Urinary bladder (tissue), 4 donors: ENCODE data around the gene BCAT1. TPM values are rescaled to one million over a fixed set of nuclear protein-coding genes. Genes with fewer than 3 reads are reported as not detected.

Source experiments
- DNase-seq: peaks from one replicate; pipeline ENCODE4 v3.0.0-alpha.2; 2015; ENCODE audit errors: extremely low spot score
- H3K27ac ChIP-seq: one replicate; pipeline ENCODE4 v1.5.1; 2013; ENCODE audit warnings: low read depth, mild to moderate bottlenecking, moderate library complexity
- H3K36me3 ChIP-seq: one replicate; pipeline ENCODE4 v1.6.1; 2013; ENCODE audit warnings: mild to moderate bottlenecking, moderate library complexity; ENCODE audit not compliant: insufficient read depth
- H3K4me1 ChIP-seq: one replicate; pipeline ENCODE4 v1.6.1; 2013; ENCODE audit warnings: mild to moderate bottlenecking, moderate library complexity; ENCODE audit not compliant: insufficient read depth
- H3K4me3 ChIP-seq: one replicate; pipeline ENCODE4 v1.5.1; 2013; ENCODE audit warnings: low read depth, low read length
- WGBS: extraction: QIAGEN DNeasy Blood & Tissue Kit; methylation state at CpG from one replicate; pipeline ENCODE4 v1.1.7; 2013; 5-methylcytosine and 5-hydroxymethylcytosine counted together
- polyA plus RNA-seq: library from polyadenylated mRNA; stranded (reverse); fragments of 200-250 nt; gene quantifications from one replicate; pipeline ENCODE4 v1.2.3, GENCODE V29; 2013
- total RNA-seq: library from RNA; depleted of rRNA; stranded (reverse); fragments of >200 nt; gene quantifications from one replicate; pipeline ENCODE4 v1.2.3, GENCODE V29; 2014
- donor health status: healthy with polysubstance abuse.
- donor health status: healthy.

BCAT1 gene
- total and polyA plus RNA-seq, 2 donors: 9.4 to 87.3 TPM

- H3K27ac ChIP-seq: no peak overlapping the region
- H3K4me1 ChIP-seq: no peaks in the 10 kb centered on the region
- WGBS: 55% methylated on average over 2 of the region's 2 CpGs
- H3K36me3 ChIP-seq: no peaks in the 10 kb centered on the region
- no peak overlapping the region for H3K4me3 ChIP-seq
- no peak for DNase-seq
Observed at GRCh38 chr12:24776861-24777260, 172.0 kb downstream of the BCAT1 start.

GRCh38 chr12:24775073-24775472 lies 173.8 kb downstream of the BCAT1 start:
- no peaks in the 10 kb centered on the region for H3K36me3 ChIP-seq
- DNase-seq: no peak
- H3K4me3 ChIP-seq: no peak overlapping the region
- WGBS: 97% methylated on average over 5 of the region's 5 CpGs
- H3K4me1 ChIP-seq: no peaks in the 10 kb centered on the region
- no peak overlapping the region for H3K27ac ChIP-seq

GRCh38 chr12:24773996-24774395 lies 174.9 kb downstream of the BCAT1 start:
- Histone ChIP-seq H3K4me1 (no peaks in the 10 kb centered on the region), H3K4me3 (no peak overlapping the region), H3K36me3 (no peaks in the 10 kb centered on the region), H3K27ac (no peak overlapping the region)
- no peak for DNase-seq
- WGBS: 55% methylated on average over 3 of the region's 3 CpGs

- H3K27ac ChIP-seq: no peak overlapping the region
- no peaks in the 10 kb centered on the region for H3K4me1 ChIP-seq
- no peaks in the 10 kb centered on the region for H3K36me3 ChIP-seq
- no peak overlapping the region for H3K4me3 ChIP-seq
- DNase-seq: no peak
Observed at GRCh38 chr12:24772813-24773212, 176.1 kb downstream of the BCAT1 start.

GRCh38 chr12:24770821-24771220 lies 178.1 kb downstream of the BCAT1 start:
- 36% methylated on average over 4 of the region's 4 CpGs for WGBS
- DNase-seq: no peak
- no peaks in the 10 kb centered on the region for H3K36me3 ChIP-seq
- H3K4me1 ChIP-seq: no peaks in the 10 kb centered on the region
- no peak overlapping the region for H3K27ac ChIP-seq
- no peak overlapping the region for H3K4me3 ChIP-seq

- Histone ChIP-seq H3K27ac (no peak overlapping the region), H3K36me3 (no peaks in the 10 kb centered on the region), H3K4me1 (no peaks in the 10 kb centered on the region), H3K4me3 (no peak overlapping the region)
- no peak for DNase-seq
- WGBS: 85% methylated on average over 3 of the region's 3 CpGs
Observed at GRCh38 chr12:24770334-24770733, 178.6 kb downstream of the BCAT1 start.

GRCh38 chr12:24769682-24770081 lies 179.2 kb downstream of the BCAT1 start:
- Histone ChIP-seq H3K4me1 (no peaks in the 10 kb centered on the region), H3K4me3 (no peak overlapping the region), H3K27ac (no peak overlapping the region), H3K36me3 (no peaks in the 10 kb centered on the region)
- no peak for DNase-seq
- 69% methylated on average over 3 of the region's 3 CpGs for WGBS

GRCh38 chr12:24768415-24768814 lies 180.5 kb downstream of the BCAT1 start:
- no peak for DNase-seq
- H3K4me1 ChIP-seq: no peaks in the 10 kb centered on the region
- no peaks in the 10 kb centered on the region for H3K36me3 ChIP-seq
- H3K27ac ChIP-seq: no peak overlapping the region
- no peak overlapping the region for H3K4me3 ChIP-seq

GRCh38 chr12:24767016-24767415 lies 181.9 kb downstream of the BCAT1 start:
- no peak for DNase-seq
- no peaks in the 10 kb centered on the region for H3K4me1 ChIP-seq
- H3K4me3 ChIP-seq: no peak overlapping the region
- 84% methylated on average over 1 of the region's 1 CpG for WGBS
- H3K27ac ChIP-seq: no peak overlapping the region
- no peaks in the 10 kb centered on the region for H3K36me3 ChIP-seq

- no peak overlapping the region for H3K4me3 ChIP-seq
- no peaks in the 10 kb centered on the region for H3K4me1 ChIP-seq
- 96% methylated on average over 1 of the region's 1 CpG for WGBS
- H3K27ac ChIP-seq: no peak overlapping the region
- no peaks in the 10 kb centered on the region for H3K36me3 ChIP-seq
- no peak for DNase-seq
Observed at GRCh38 chr12:24764712-24765111, 184.2 kb downstream of the BCAT1 start.

- no peaks in the 10 kb centered on the region for H3K4me1 ChIP-seq
- no peak for DNase-seq
- no peak overlapping the region for H3K27ac ChIP-seq
- 73% methylated on average over 5 of the region's 5 CpGs for WGBS
- H3K36me3 ChIP-seq: no peaks in the 10 kb centered on the region
- H3K4me3 ChIP-seq: no peak overlapping the region
Observed at GRCh38 chr12:24760606-24761378, 188.1 kb downstream of the BCAT1 start.

GRCh38 chr12:24760162-24760561 lies 188.7 kb downstream of the BCAT1 start:
- WGBS: 74% methylated on average over 1 of the region's 1 CpG
- no peak overlapping the region for H3K27ac ChIP-seq
- H3K36me3 ChIP-seq: no peaks in the 10 kb centered on the region
- H3K4me3 ChIP-seq: no peak overlapping the region
- no peaks in the 10 kb centered on the region for H3K4me1 ChIP-seq
- DNase-seq: no peak
